A673 (cell line): ENCODE measurements around the gene ZNF576. TPM values are rescaled to one million over a fixed set of nuclear protein-coding genes. Genes with fewer than 3 reads are reported as not detected.

Experiments
- BruUV-seq: library from RNA; stranded (reverse); fragments of 400-500 nt; replicated peaks from 2 replicates; lab custom pipeline; 2021; lab: Mats Ljungman, UMichigan
- CTCF ChIA-PET: fragments of 300-600 bp; sonication (Branson Sonifier 250); formaldehyde crosslinking; loops from one replicate; lab custom pipeline; 2022; ENCODE audit warnings: antibody characterized with exemption; lab: Charles Lee
- POLR2A ChIA-PET: fragments of 300-600 bp; sonication (Branson Sonifier 250); formaldehyde crosslinking; loops from one replicate; lab custom pipeline; 2022; ENCODE audit warnings: antibody characterized with exemption; ENCODE audit not compliant: low non-redundant PET; lab: Charles Lee
- DNase-seq: peaks from one replicate; pipeline ENCODE4 v3.0.0-alpha.2; 2015; ENCODE audit warnings: low spot score
- H3K27ac ChIP-seq: fragments of 200-600 bp; sonication (generic); 2 replicates; pipeline ENCODE4 v1.5.1; 2016; ENCODE audit warnings: mixed run types, low read depth, mild to moderate bottlenecking, mixed read lengths, antibody characterized with exemption, low read length; ENCODE audit not compliant: poor library complexity, severe bottlenecking
- H3K27me3 ChIP-seq: fragments of 200-600 bp; sonication (generic); replicated peaks from 2 replicates; pipeline ENCODE4 v1.6.1; 2017; ENCODE audit warnings: mixed run types, low read depth, mild to moderate bottlenecking, mixed read lengths, antibody characterized with exemption, low read length; ENCODE audit not compliant: insufficient read depth, poor library complexity
- H3K36me3 ChIP-seq: fragments of 200-600 bp; sonication (generic); 2 replicates; pipeline ENCODE4 v1.6.1; 2016; ENCODE audit warnings: mixed run types, mild to moderate bottlenecking, mixed read lengths, antibody characterized with exemption, low read length; ENCODE audit not compliant: insufficient read depth, poor library complexity, severe bottlenecking
- H3K4me1 ChIP-seq: fragments of 200-600 bp; sonication (generic); 2 replicates; pipeline ENCODE4 v1.6.1; 2017; ENCODE audit warnings: mixed run types, mild to moderate bottlenecking, mixed read lengths, antibody characterized with exemption, low read length; ENCODE audit not compliant: insufficient read depth, poor library complexity, severe bottlenecking
- H3K4me3 ChIP-seq: fragments of 200-600 bp; sonication (generic); 2 replicates; pipeline ENCODE4 v1.5.1; 2016; ENCODE audit warnings: low read depth, mixed run types, mild to moderate bottlenecking, mixed read lengths, low read length; ENCODE audit not compliant: poor library complexity, severe bottlenecking
- H3K9me3 ChIP-seq: fragments of 200-600 bp; sonication (generic); 2 replicates; pipeline ENCODE4 v1.6.1; 2016; ENCODE audit warnings: mixed run types, low read depth, mild to moderate bottlenecking, mixed read lengths, antibody characterized with exemption, low read length; ENCODE audit not compliant: poor library complexity, severe bottlenecking
- EZH2 ChIP-seq: fragments of 200-600 bp; sonication (generic); IDR thresholded peaks from 2 replicates; pipeline ENCODE4 v1.6.1; 2017; ENCODE audit warnings: borderline replicate concordance, low read depth, mild to moderate bottlenecking, mixed read lengths, antibody characterized with exemption, low read length; ENCODE audit not compliant: poor library complexity, severe bottlenecking
- intact Hi-C: fragments of 100-400 bp; cut with micrococcal nuclease; formaldehyde crosslinking; loops from one replicate; pipeline ENCODE4 v1.10.0; 2022; ENCODE audit not compliant: unreplicated experiment
- total RNA-seq: library from RNA; stranded (reverse); gene quantifications from 2 replicates; pipeline ENCODE4 v1.2.3, GENCODE V29; 2021
- TF ChIP-seq, protein P1 (sequence below): fragments of 300-800, 200-600 bp; sonication (generic); conservative IDR thresholded peaks from 2 replicates; pipeline ENCODE4 v1.5.1; 2017; ENCODE audit warnings: low read depth, mild to moderate bottlenecking, antibody characterized with exemption, low read length, moderate library complexity, mixed read lengths

Gene ZNF576
- total RNA-seq, 1 experiment from 2014 or later: 20.3 TPM

DNA sequence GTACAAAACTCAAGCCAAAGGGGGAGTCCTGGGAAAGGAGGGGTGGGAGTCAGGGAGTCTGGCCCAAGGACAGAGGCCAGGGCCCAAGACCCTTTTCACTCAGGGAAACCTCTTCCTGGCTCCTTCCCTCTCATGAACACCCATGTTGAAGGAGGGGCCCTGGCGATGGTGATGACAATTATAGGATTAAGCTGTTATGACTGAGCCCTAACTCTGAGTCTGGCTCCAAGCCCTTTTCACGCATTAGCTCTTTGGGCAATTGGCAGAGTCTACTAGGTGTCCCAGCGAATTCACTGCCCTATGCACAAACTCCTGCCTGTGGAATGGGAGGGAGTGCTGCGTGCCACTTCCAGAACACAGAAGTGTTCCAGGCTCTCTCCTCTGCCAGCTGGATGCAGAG, 42.7 kb upstream of the ZNF576 start:
- no TSS peak for BruUV-seq
- CTCF ChIA-PET: interaction anchor here (0.6 to 1.0 kb wide), 4 partner anchors 17 to 1135 kb away, joined by 3 to 6 read pairs (median 4); no protein-coding TSS in a partner anchor
- POLR2A ChIA-PET: no interaction called here
- no peaks in the 10 kb centered on the region for H3K9me3 ChIP-seq
- TF ChIP-seq, protein P1, sequence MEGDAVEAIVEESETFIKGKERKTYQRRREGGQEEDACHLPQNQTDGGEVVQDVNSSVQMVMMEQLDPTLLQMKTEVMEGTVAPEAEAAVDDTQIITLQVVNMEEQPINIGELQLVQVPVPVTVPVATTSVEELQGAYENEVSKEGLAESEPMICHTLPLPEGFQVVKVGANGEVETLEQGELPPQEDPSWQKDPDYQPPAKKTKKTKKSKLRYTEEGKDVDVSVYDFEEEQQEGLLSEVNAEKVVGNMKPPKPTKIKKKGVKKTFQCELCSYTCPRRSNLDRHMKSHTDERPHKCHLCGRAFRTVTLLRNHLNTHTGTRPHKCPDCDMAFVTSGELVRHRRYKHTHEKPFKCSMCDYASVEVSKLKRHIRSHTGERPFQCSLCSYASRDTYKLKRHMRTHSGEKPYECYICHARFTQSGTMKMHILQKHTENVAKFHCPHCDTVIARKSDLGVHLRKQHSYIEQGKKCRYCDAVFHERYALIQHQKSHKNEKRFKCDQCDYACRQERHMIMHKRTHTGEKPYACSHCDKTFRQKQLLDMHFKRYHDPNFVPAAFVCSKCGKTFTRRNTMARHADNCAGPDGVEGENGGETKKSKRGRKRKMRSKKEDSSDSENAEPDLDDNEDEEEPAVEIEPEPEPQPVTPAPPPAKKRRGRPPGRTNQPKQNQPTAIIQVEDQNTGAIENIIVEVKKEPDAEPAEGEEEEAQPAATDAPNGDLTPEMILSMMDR: no peak
- TF ChIP-seq EZH2: no peak
- no peak overlapping the region for H3K4me3 ChIP-seq
- intact Hi-C loops: no loop called here
- H3K36me3 ChIP-seq: peaks cover 41% of the 10 kb centered on the region
- H3K4me1 ChIP-seq: peaks cover 26% of the 10 kb centered on the region
- H3K27ac ChIP-seq: peak overlapping the region; percentile 70
- DNase-seq: peak; percentile 82
- no peaks in the 10 kb centered on the region for H3K27me3 ChIP-seq

DNA sequence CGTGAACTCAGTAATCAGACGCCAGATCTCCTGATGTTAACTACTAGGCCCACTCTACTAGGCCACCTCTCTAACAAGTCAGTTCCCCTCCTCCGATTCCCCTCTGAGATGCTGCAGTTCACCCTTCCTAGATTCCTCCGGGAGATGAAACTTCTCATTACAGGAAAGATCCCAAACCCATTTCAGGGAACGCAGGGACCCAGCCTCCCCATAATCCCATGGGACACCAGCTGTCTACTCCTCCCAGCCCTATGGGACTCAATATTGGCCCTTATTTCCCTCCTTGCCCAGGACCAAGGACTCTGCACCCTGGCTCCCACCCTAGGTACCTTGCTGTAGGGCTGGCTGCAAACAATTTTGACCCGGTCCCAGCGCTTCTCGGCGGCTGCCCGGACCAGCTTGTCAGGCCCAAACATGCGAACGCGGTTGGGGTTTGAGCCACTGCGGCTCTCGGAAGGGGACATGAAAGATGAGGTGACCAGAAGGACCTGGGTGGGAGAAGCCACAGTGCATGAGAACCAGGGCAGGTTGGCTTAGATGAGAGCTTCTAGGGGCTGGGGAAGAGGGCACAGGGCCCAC, 42.0 kb upstream of the ZNF576 start:
- Histone ChIP-seq H3K4me3 (no peak overlapping the region), H3K27me3 (no peaks in the 10 kb centered on the region), H3K4me1 (peaks cover 26% of the 10 kb centered on the region), H3K36me3 (peaks cover 41% of the 10 kb centered on the region), H3K27ac (peak overlapping the region; percentile 70), H3K9me3 (no peaks in the 10 kb centered on the region)
- BruUV-seq: no TSS peak
- DNase-seq: no peak
- POLR2A ChIA-PET: no interaction called here
- no peak for TF ChIP-seq EZH2
- TF ChIP-seq, protein P1: no peak
- CTCF ChIA-PET: interaction anchor here (0.6 to 2.1 kb wide), 9 partner anchors 9 to 1135 kb away, joined by 3 to 25 read pairs (median 4); no protein-coding TSS in a partner anchor
- intact Hi-C loops: no loop called here

DNA sequence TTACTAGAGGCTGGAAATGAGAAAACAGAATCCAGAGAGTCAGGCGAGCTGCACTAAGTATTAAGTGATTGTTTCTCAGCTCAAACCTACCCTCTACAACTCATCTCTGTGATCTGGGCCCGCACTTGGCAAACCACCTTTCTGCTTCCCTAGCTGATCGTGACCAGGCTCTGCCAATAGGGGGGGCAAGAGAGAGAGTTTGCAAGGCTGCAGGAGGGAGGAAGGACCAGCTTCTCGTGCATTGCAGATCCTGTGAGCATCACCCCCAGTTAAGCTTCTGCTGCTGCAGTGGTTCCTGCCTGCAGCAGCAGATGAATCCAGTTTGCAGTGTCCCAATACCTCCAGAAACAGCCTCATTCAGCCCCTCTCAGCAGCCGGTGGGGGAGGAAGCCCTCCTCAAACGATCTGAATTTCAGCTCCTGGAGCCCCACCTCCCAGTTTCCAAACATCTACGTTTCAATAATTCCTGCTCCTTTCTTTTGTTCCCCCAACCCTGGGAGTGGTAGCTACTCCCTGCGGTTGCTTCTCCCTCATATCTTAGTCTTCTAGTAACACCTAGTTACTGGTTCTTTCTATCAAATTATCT, 41.1 kb upstream of the ZNF576 start:
- peaks cover 39% of the 10 kb centered on the region for H3K36me3 ChIP-seq
- BruUV-seq: no TSS peak

More for the DNA sequence above, 41.1 kb upstream of the ZNF576 start:
- TF ChIP-seq, protein P1: peak; percentile 86
- TF ChIP-seq EZH2: no peak
- Histone ChIP-seq H3K4me3 (no peak overlapping the region), H3K4me1 (peaks cover 26% of the 10 kb centered on the region), H3K9me3 (no peaks in the 10 kb centered on the region), H3K27ac (peak overlapping the region; percentile 70), H3K27me3 (no peaks in the 10 kb centered on the region)
- intact Hi-C loops: no loop called here
- ChIA-PET CTCF (interaction anchor here (0.6 to 2.1 kb wide), 8 partner anchors 9 to 66 kb away, joined by 3 to 25 read pairs (median 4); partner anchors contain the start of genes PINLYP and XRCC1), POLR2A (interaction anchor here (1.2 kb wide), 1 partner anchor 39 kb away, joined by 5 read pairs; no protein-coding TSS in a partner anchor)
- peak; percentile 88 for DNase-seq
